ENCODE data around the gene IRX4. TPM values are rescaled to one million over a fixed set of nuclear protein-coding genes. Genes with fewer than 3 reads are reported as not detected.
"Not testable (repeated sequence)": the region's sequence is repeated elsewhere in the genome, so short reads cannot be mapped to it uniquely, and the experiment has no call there.

Gene IRX4
- polyA plus RNA-seq, 5 donors = not detected

DNA sequence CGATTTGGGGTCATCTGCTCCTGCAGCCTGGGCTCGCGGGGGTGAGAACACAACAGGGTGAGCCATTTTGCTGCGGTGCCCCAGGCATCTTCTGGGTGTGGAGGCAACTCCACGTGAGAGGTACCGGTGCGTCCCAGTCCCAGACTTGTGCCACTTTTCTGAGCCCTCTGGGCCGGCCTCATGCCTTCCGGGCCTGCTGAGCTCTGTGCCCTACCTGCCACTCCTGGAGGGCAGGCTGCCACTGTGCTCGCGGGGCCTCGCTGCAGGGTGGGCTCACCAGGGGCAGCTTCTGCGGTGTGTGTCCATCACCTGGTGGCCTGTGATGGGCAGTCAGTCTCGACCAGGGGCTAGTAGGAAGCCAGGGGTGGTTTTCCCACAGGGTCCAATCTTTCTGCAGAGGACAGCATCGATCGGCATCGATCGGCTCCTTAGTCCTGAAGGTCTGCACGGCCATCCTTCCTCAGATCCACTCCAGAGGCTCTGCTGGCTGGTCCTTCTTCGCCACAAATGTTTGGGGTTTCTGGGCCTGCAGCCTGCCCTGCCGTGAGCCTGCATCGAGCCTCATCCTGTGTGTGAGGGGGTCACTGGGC lies 22.6 kb downstream of the IRX4 start:
- no peak for DNase-seq

DNA sequence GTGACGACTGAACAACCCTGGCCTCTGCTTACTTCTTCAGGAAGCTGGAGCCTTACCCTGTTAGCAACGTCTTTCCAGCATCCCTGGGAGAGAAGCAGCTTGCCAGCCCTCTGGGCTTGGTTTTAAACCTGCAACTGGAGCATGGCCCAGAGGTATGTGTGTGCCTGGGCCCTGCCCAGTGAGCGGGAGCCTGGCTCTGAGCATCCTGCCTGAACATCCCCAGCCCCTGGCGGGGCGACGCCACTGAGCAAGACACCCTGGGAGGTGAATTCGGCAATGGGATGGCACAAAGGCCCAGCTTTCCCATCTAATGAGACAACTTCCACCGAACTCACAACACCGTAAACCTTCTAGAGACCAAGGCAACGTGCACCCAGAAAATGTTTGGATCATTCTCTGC lies 23.6 kb downstream of the IRX4 start:
- no peak for DNase-seq

- no peak for DNase-seq
Measured at GRCh38 chr5:1858436-1858835, 24.3 kb downstream of the IRX4 start.

GRCh38 chr5:1857256-1857600 lies 25.5 kb downstream of the IRX4 start:
- DNase-seq = no peak

DNA sequence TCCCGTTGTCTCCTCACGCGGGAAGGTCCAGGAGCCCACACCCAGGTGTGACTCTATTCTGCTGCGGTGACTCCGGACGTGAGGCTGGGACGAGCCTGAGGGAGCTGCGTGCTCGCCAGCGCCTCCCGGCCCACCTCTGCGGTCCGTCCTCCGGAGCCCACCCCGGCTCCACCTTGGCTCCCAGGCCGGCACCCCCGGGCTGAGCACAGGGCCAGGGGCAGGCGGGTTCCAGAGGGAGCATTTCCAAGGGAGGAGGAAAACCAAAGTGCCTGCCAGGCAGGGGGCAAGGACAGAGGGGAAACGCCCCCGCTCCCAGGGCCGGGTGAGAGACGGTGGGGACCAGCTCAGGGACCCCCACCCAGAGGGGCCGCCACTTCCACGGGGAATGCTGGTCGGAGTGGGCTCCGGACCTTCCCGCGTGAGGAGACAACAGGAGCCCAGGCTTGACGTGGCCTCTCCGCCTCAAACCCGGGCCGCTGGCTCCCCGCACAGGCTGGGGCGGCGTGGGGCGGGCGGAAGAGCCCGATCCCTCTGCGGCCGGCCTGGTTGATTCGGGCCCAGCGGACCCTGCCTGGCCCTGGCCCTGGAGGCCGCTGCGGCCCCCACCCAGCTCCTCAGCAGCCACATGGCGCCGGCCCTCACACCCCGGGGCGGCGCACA lies 26.0 kb downstream of the IRX4 start:
- DNase-seq = no peak

GRCh38 chr5:1855596-1855995 lies 27.1 kb downstream of the IRX4 start:
- DNase-seq = no peak

GRCh38 chr5:1855075-1855474 lies 27.6 kb downstream of the IRX4 start:
- DNase-seq = no peak

- no peak for DNase-seq
Measured at GRCh38 chr5:1853531-1853930, 29.2 kb downstream of the IRX4 start.

DNA sequence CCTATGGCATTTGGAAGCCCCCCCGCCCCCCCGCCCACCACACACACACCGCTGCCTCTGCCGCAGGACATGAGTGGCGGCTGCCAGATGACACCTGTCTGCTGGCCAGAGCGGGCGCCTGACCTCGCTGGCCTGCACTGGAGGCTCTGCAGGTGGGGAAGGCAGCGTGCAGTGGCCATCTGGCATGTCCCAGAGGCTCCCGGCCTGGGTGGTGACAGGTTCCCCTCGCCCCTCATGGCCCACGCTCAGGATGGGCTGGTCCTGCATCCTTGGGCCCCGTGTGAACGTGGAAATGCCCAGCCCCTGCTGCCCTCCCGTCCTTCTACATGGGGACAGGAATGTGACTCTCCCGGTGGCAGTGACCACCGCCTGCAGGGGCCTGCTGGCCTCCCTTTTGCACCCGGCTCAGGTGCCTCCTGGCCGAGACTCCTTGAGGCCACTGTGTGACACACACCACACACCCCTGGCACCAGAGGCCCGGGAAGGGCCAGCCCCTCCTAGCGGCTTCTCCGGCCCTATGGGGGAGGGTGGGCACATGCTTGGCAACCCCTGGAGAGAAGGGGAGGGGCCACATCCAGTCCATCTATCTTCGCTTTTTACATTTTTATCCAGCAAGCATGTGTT lies 30.3 kb downstream of the IRX4 start:
- DNase-seq = no peak

- no peak for DNase-seq
Measured at GRCh38 chr5:1851290-1851934, 31.3 kb downstream of the IRX4 start.

- DNase-seq = no peak
Measured at GRCh38 chr5:1850324-1851154, 32.2 kb downstream of the IRX4 start.

DNA sequence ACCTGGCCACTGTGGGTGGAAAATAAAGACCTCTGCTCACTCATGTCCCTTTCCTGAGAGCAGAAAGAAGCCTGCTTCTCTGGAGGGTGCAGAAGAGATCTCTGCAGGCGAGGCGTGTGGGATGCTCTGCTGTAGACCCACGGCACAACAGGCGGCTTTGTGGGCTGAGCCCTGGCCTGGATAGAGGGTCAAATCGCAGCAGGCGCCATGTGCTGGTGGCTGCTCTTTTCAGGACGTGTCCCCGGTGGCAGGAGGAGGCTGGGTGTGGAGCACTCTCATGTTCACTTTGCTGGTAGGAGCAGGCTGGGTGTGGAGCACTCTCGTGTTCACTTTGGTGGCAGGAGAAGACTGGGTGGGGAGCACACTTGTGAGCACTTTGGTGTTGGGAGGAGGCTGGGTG lies 35.1 kb downstream of the IRX4 start:
- DNase-seq = no peak

- DNase-seq = no peak
Measured at GRCh38 chr5:1847056-1847455, 35.7 kb downstream of the IRX4 start.

DNA sequence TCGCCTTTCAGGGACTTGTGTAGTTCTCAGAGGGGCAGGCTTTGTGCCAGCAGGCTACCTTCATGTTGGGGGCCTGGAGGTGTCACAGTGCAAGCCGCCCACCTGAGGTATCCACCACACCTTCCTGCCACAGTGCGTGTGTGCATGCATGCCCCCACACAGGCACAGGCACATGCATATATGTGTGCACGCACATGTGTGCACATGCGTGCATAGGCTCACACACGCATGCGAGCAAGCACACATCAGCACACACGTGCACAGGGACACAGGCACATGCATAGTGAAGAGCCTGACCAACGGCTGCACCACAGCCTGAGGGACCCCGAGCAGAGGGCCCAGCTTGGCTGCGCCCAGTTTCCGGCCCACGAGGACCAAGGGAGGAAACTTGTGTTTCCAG lies 36.1 kb downstream of the IRX4 start:
- DNase-seq = no peak

DNA sequence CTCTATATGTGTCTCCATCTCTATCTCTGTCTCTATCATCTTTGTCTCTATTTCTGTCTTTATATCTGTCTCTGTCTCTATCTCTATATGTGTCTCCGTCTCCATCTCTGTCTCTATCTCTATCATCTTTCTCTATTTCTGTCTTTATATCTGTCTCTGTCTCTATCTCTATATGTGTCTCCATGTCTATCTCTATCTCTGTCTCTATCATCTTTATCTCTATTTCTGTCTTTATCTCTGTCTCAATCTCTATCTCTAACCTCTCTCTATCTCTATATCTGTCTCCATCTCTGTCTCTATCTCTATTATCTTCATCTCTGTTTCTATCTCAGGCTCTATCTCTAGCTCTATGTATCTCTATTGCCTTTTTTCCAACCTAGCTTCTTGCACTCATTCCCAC lies 37.0 kb downstream of the IRX4 start:
- no peak for DNase-seq

GRCh38 chr5:1844708-1845436 lies 37.9 kb downstream of the IRX4 start:
- no peak for DNase-seq

GRCh38 chr5:1843761-1844160 lies 39.0 kb downstream of the IRX4 start:
- DNase-seq = not testable (repeated sequence)

DNA sequence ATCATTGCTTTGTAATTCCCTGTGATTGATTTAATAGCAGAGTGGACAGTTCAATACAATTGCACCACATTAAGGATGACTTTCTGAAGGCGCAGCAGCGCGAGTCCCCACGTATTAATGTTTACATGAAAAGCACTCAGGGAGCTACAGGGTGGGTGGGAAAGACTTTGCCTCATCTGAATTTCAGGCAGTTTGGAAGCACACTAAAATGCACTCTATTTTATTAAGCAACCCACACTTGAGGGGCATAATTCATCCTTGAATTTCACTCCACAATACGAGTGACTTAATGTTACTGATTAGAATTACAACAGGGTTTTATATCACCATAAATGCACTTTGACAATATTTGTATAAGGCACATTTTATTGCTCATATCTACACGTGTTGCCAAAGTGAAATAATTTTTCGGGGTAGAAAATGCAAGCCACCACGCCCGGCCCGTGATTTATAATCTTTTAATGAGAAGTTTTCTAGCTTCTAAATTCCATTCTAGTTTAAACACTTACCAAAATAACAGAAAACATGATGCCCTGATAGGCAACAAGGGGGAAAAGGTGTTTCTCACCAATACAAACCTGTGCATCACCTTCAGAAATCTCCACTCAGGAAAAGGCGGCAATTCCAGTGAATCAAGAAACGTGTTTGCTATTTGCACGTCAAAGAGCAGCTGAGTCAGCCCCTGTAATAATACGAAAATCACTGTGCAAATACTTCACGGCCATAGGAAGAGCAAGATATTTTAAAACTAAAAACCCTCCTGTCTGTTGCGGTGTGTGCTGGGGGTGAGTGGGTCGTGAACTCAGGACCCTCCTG lies 40.5 kb downstream of the IRX4 start:
- DNase-seq = no peak

DNA sequence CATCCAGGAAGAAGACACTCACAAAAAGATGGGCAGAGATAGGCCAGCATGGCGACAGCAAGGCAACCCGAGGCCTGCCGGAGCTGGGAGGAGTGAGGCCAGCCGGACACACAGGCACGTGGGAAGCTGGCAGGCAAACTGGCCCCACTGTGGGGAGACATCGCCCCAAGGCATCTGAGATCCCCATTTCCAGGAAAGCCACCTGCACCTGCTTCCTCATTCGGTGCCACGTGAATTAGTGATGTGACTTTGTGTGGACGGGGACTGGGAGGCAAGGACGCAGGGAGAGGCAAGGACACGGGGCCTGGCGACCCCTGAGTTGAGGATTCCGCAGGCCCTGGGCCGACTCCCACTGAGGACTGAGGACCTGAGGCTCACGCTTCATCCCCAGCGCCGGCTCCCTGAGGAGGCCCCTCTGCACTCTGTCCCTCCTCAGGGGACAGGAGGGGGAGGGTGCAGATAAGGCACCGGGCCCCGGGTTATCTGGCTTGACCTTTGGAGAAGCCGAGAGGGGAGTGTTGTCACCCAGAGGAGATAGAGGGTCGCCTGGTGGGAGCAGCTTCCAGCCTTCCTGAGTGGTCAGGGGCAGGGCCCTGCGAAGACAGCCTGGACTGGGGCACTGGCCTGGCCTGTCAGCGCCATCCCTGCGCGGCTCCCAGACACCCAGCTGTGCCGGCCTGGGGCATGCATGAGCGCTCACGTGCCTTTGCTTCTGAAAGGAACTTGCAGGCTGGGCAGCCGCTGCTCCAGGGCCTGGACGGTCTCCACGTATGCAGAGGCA lies 41.8 kb downstream of the IRX4 start:
- DNase-seq = no peak

DNA sequence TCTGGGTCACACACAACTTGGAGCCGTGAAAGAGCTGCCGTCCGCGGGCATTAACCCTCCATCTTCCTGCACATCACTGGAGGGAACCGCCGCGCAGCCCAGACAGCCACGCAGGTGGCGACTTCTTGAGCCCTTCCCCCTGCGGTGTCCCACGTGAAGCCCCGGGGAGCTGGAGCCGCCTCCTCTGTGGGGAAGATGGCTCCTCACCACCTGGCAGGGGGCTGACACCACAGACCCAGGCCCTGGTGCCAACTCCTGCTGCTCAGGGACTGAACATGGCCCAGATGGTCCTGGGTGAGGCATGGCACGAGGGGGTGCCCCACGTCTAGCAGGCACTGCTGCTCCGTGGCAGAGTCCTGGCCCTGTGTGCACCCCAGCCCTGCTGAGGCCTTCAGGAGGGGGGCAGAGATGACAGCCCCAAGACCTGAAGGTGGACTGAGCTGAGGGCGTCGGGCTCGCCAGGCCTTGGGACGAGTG lies 42.6 kb downstream of the IRX4 start:
- no peak for DNase-seq

All from right lung (tissue), 5 donors.